Stomach (tissue), 9 donors: Measurements from ENCODE around the gene PCBP3. TPM values are rescaled to one million over a fixed set of nuclear protein-coding genes. Genes with fewer than 3 reads are reported as not detected.
"Not testable (repeated sequence)": the region's sequence is repeated elsewhere in the genome, so short reads cannot be mapped to it uniquely, and the experiment has no call there.

Source experiments
- DNase-seq, 2 donors: peaks; one replicate each; pipeline versions ENCODE4 v3.0.0 to v3.0.0-alpha.2; 2013 to 2019
- H3K27ac ChIP-seq, 5 donors: fragments of 200-600 bp in 4 of 5; sonication (generic) in 4 of 5; one replicate each; pipeline ENCODE4 v1.5.1; 2013 to 2019; ENCODE audit warnings: mild to moderate bottlenecking in 1 of 5, moderate library complexity in 1 of 5
- H3K27me3 ChIP-seq, 3 donors: fragments of 200-600 bp; sonication (generic); one replicate each; pipeline ENCODE4 v1.5.1; 2017 to 2019; ENCODE audit warnings: mixed run types in 1 of 3
- H3K36me3 ChIP-seq, 4 donors: fragments of 200-600 bp; sonication (generic); 1 replicate in 3 of 4; 2 replicates in 1 of 4; pipeline ENCODE4 v1.5.1; 2016 to 2019
- H3K4me1 ChIP-seq, 4 donors: fragments of 200-600 bp; sonication (generic); one replicate each; pipeline ENCODE4 v1.5.1; 2016 to 2019
- H3K4me3 ChIP-seq, 4 donors: fragments of 200-600 bp; sonication (generic) in 3 of 4; one replicate each; pipeline ENCODE4 v1.5.1; 2016 to 2019; ENCODE audit warnings: mild to moderate bottlenecking in 1 of 4
- H3K9me3 ChIP-seq, 4 donors: fragments of 200-600 bp; sonication (generic); one replicate each; pipeline ENCODE4 v1.5.1; 2016 to 2019
- EP300 ChIP-seq: sonication (generic); formaldehyde crosslinking; IDR thresholded peaks from one replicate; pipeline ENCODE4 v1.6.1; 2017; ENCODE audit warnings: antibody characterized with exemption
- POLR2A ChIP-seq, 4 donors: fragments of 450-650 bp; IDR thresholded peaks; one replicate each; pipeline ENCODE4 v1.6.1; 2016; ENCODE audit warnings: antibody characterized with exemption in 4 of 4, control low read depth in 2 of 4, mild to moderate bottlenecking in 1 of 4, moderate library complexity in 1 of 4
- POLR2AphosphoS5 ChIP-seq, 3 donors: sonication (generic); formaldehyde crosslinking; IDR thresholded peaks; one replicate each; pipeline ENCODE4 v1.6.1; 2016; ENCODE audit warnings: antibody characterized with exemption in 3 of 3
- WGBS, 5 donors: extraction: QIAGEN DNeasy Blood & Tissue Kit in 3 of 5; methylation state at CpG; one replicate each; pipeline versions ENCODE4 v1.1.5 to v1.1.7; 2013 to 2018; 5-methylcytosine and 5-hydroxymethylcytosine counted together
- intact Hi-C: fragments of 100-400 bp; cut with DNase I; formaldehyde crosslinking; loops from one replicate; pipeline ENCODE4 v1.15.1; 2023; ENCODE audit warnings: low total_unique reads
- polyA plus RNA-seq, 3 donors: library from polyadenylated mRNA; stranded (reverse); fragments of 200-250 nt; gene quantifications; one replicate each; pipeline ENCODE4 v1.2.3, GENCODE V29; 2013
- total RNA-seq, 5 donors: library from RNA; depleted of rRNA; stranded (reverse); fragments of >200 nt; gene quantifications; one replicate each; pipeline versions ENCODE4 v1.1.0 to v1.2.3, GENCODE V29; 2014 to 2016
- TF ChIP-seq, protein P1 (sequence below), 7 experiments: fragments of 450-650 bp in 4 of 7; fragments of 200-600 bp in 3 of 7; sonication (generic) in 3 of 7; IDR thresholded peaks; one replicate each; pipeline ENCODE4 v1.5.1; 2016 to 2019; ENCODE audit warnings: antibody characterized with exemption in 7 of 7, control low read depth in 2 of 7, mild to moderate bottlenecking in 1 of 7
- donor health status: healthy with polysubstance abuse.
- donor health status: Bipolar disorder and iron deficiency.
- donor health status: healthy.

The PCBP3 gene
- total and polyA plus RNA-seq, 8 donors, result 1.8 to 10.9 (median 3.3) TPM; not detected in 3

DNA sequence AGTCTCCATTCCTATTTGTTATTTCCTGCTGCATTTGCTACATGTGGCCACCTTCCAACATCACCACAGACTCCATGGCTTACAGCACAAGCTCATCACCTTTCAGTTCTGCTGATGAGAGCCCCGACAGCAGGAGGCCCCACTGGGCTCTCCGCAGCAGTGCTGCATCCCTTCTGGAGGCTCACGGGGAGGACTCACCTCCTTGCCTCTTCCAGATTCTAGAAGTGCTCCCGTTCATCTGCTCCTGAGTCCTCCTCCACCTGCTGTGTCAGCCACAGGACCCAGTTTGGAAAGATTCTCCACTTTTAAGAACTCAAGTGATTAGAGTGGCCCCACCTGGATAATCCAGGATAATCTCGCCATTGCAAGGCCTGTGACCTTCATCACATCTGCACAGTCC is 167.6 kb downstream of the PCBP3 start:
- no peaks in the 10 kb centered on the region for H3K9me3 ChIP-seq
- no peak for TF ChIP-seq POLR2A (IDR thresholded peaks at IDR 0.05)
- no peak for TF ChIP-seq EP300
- no peak for TF ChIP-seq POLR2AphosphoS5 (IDR thresholded peaks at IDR 0.05)
- TF ChIP-seq, protein P1, sequence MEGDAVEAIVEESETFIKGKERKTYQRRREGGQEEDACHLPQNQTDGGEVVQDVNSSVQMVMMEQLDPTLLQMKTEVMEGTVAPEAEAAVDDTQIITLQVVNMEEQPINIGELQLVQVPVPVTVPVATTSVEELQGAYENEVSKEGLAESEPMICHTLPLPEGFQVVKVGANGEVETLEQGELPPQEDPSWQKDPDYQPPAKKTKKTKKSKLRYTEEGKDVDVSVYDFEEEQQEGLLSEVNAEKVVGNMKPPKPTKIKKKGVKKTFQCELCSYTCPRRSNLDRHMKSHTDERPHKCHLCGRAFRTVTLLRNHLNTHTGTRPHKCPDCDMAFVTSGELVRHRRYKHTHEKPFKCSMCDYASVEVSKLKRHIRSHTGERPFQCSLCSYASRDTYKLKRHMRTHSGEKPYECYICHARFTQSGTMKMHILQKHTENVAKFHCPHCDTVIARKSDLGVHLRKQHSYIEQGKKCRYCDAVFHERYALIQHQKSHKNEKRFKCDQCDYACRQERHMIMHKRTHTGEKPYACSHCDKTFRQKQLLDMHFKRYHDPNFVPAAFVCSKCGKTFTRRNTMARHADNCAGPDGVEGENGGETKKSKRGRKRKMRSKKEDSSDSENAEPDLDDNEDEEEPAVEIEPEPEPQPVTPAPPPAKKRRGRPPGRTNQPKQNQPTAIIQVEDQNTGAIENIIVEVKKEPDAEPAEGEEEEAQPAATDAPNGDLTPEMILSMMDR (IDR thresholded peaks at IDR 0.05), result no peak

DNA sequence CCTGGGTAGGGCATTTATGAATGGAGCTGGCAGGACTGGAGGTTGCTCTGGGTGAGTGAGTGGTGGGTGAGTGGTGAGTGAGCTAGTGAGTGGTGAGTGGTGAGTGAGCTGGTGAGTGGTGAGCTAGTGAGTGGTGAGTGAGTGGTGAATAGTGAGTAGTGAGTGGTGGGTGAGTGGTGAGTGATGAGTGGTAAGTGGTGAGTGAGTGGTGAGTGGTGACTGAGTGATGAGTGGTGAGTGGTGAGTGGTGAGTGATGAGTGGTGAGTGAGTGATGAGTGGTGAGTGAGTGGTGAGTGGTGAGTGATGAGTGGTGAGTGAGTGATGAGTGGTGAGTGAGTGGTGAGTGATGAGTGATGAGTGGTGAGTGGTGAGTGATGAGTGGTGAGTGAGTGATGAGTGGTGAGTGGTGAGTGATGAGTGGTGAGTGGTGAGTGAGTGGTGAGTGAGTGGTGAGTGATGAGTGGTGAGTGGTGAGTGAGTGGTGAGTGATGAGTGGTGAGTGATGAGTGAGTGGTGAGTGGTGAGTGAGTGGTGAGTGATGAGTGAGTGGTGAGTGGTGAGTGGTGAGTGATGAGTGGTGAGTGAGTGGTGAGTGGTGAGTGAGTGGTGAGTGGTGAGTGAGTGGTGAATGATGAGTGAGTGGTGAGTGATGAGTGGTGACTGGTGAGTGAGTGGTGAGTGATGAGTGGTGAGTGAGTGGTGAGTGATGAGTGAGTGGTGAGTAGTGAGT is 170.8 kb downstream of the PCBP3 start:
- H3K9me3 ChIP-seq, H3K4me1 ChIP-seq, H3K4me3 ChIP-seq, H3K27ac ChIP-seq, intact Hi-C loops, H3K36me3 ChIP-seq, H3K27me3 ChIP-seq, DNase-seq: not testable (repeated sequence)

More for the DNA sequence above, 167.6 kb downstream of the PCBP3 start:
- Histone ChIP-seq H3K27me3 (no peaks in the 10 kb centered on the region), H3K4me3 (no peak overlapping the region), H3K36me3 (no peaks in the 10 kb centered on the region), H3K27ac (no peak overlapping the region), H3K4me1 (no peaks in the 10 kb centered on the region)
- no peak for DNase-seq
- intact Hi-C loops, result no loop called here
- 59 to 77% (median 66%) methylated on average over 5 of the region's 5 CpGs for WGBS, 5 donors

DNA sequence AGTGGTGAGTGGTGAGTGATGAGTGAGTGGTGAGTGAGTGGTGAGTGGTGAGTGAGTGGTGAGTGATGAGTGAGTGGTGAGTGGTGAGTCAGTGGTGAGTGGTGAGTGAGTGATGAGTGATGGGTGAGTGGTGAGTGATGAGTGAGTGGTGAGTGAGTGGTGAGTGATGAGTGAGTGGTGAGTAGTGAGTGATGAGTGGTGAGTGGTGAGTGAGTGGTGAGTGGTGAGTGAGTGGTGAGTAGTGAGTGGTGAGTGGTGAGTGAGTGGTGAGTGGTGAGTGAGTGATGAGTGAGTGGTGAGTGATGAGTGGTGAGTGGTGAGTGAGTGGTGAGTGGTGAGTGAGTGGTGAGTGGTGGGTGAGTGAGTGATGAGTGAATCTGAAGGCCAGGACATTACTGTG is 172.3 kb downstream of the PCBP3 start:
- H3K27ac ChIP-seq, H3K4me3 ChIP-seq, DNase-seq, H3K9me3 ChIP-seq, intact Hi-C loops, H3K36me3 ChIP-seq, H3K27me3 ChIP-seq: not testable (repeated sequence)
- peaks cover 0 to 17% (median 3%) of the 10 kb centered on the region in 4 donors for H3K4me1 ChIP-seq

DNA sequence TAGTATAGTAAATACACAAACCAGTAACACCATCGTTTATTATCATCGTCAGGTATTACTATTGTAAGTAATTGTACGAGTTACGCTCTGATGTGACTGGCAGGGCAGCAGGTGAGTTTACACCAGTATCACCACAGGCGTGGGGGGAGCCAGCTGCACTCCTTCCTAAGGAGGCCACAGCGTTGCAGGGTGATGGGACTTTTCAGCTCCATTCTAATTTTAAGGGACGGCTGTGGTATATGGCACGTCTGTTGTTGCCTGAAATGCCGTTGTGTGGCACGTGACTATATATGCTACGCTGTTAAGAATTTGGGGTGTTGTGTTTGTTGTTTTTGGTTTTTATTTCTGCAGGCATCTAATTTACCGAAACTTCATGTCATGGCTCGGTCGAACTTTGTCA is 173.3 kb downstream of the PCBP3 start:
- WGBS, 5 donors, result 80 to 85% (median 81%) methylated on average over 14 of the region's 14 CpGs
- Histone ChIP-seq H3K4me3 (no peak overlapping the region), H3K27me3 (peaks cover 0 to 11% (median 0%) of the 10 kb centered on the region in 3 donors), H3K4me1 (peaks cover 0 to 20% (median 3%) of the 10 kb centered on the region in 4 donors), H3K27ac (no peak overlapping the region), H3K36me3 (no peaks in the 10 kb centered on the region), H3K9me3 (no peaks in the 10 kb centered on the region)
- DNase-seq, result no peak
- intact Hi-C loops, result no loop called here
- TF ChIP-seq POLR2AphosphoS5 (IDR thresholded peaks at IDR 0.05) (no peak), POLR2A (IDR thresholded peaks at IDR 0.05) (no peak), EP300 (no peak)
- TF ChIP-seq, protein P1 (IDR thresholded peaks at IDR 0.05), result no peak

DNA sequence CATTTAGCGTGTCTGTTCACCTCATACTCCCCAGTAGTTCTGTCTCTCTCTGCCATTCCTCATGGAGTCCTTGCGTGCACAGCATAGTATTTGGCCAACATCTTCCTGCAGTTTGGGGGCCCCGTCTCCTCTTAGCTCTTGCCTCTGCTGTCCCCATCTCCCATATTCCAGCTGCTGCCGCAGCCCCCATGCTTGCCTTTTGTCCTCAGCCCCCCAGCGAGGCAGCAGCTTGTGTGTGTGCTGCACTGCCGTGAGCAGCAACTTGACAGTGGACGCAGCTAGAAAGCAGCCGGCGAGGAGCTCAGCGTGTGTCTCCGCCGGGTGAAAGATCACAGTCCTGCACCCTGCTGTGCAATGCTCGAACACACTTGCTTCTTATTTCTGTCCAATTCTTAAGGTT is 173.8 kb downstream of the PCBP3 start:
- H3K9me3 ChIP-seq, result no peaks in the 10 kb centered on the region
- 64 to 72% (median 71%) methylated on average over 13 of the region's 13 CpGs for WGBS, 5 donors
- no peaks in the 10 kb centered on the region for H3K36me3 ChIP-seq
- no peak overlapping the region for H3K4me3 ChIP-seq
- no peak for TF ChIP-seq POLR2AphosphoS5 (IDR thresholded peaks at IDR 0.05)
- TF ChIP-seq POLR2A (IDR thresholded peaks at IDR 0.05), result no peak
- TF ChIP-seq EP300, result no peak
- TF ChIP-seq, protein P1 (IDR thresholded peaks at IDR 0.05), result no peak
- no peak overlapping the region for H3K27ac ChIP-seq
- peaks cover 0 to 20% (median 3%) of the 10 kb centered on the region in 4 donors for H3K4me1 ChIP-seq
- H3K27me3 ChIP-seq, result peaks cover 0 to 16% (median 0%) of the 10 kb centered on the region in 3 donors
- intact Hi-C loops, result no loop called here
- DNase-seq, result no peak
